ENCODE data around the gene C14orf93.
"Not testable (repeated sequence)": the region's sequence is repeated elsewhere in the genome, so short reads cannot be mapped to it uniquely, and the experiment has no call there.

C14orf93 gene

DNA sequence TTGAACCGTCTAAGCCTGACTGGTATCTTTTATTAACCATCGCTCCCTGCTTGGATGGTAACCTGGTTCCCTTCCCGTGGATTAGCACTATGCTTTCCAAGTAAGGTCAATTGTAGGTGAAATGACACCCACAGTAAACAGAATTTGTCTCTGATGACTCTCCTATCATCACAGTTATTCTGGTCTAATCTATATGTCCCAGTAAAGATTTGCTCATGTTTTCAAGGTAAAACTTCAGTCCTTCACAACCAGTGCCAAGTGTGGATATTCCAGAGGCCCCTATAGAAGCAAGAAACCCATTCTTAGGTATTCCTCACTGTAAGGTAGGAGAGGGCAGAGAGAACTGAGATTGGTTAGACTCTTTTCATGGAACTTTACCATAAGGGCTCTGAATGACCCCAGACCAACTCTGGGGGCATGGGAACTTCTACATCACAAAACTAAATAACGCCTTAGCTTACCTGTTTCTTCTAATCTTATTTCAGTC is 43.1 kb downstream of the C14orf93 start:
- DNase-seq: no peak

DNA sequence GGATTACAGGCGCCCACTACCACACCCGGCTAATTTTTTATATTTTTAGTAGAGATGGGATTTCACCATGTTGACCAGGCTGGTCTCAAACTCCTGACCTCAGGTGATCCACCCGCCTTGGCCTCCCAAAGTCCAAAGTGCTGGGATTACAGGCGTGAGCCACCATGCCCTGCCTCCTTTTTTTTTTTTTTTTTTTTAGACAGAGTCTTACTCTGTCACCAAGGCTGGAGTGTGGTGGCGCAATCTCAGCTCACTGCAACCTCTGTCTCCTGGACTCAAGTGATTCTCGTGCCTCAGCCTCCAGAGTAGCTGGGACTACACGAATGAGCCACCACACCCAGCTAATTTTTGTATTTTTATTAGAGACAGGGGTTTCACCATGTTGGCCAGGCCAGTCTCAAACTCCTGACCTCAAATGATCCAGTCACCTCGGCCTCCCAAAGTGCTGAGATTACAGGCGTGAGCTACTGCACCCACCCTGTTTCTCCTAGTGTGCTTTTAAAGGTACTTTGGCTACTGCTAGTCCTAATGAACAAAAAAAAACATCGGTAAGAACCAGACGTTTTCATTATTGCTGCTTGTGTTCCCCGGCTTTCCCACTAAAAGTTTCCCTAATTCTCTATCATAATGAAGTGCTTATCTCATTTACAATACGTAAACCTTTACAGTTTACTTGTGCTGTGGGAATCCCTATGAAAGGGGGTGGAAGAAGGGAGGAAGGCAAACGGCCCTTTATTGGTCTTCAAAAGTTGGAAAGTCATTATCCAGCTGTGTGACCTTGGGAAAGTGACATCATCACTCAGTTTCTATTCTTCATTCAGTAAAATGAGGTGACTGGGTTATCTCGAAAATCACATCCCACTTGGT is 43.8 kb downstream of the C14orf93 start:
- DNase-seq: not testable (repeated sequence)

DNA sequence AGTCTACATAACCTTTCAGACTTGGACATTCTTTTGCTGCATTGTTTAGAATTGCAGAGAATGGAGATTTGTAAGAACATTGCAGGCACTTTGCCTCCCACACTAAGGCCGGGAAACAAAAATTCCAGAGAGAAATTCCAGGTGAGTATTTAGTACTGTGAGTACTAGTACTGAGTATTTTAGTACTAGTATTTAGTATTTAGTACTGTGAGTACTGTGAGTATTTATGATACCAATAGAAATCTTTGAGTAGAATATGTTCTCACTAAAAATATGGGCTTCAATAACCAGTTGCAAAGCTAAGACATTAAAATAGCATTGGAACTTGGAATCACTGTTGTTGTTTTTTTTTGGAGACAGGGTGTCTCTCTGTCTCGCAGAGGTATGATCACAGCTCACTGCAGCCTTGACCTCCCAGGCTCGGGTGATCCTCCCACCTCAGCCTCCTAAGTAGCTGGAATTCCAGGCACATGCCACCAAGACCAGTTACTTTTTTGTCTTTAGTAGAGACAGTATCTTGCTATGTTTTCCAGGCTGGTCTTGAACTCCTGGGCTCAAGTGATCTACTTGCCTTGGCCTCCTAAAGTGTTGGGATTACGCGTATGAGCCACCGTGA is 47.8 kb downstream of the C14orf93 start:
- no peak for DNase-seq

DNA sequence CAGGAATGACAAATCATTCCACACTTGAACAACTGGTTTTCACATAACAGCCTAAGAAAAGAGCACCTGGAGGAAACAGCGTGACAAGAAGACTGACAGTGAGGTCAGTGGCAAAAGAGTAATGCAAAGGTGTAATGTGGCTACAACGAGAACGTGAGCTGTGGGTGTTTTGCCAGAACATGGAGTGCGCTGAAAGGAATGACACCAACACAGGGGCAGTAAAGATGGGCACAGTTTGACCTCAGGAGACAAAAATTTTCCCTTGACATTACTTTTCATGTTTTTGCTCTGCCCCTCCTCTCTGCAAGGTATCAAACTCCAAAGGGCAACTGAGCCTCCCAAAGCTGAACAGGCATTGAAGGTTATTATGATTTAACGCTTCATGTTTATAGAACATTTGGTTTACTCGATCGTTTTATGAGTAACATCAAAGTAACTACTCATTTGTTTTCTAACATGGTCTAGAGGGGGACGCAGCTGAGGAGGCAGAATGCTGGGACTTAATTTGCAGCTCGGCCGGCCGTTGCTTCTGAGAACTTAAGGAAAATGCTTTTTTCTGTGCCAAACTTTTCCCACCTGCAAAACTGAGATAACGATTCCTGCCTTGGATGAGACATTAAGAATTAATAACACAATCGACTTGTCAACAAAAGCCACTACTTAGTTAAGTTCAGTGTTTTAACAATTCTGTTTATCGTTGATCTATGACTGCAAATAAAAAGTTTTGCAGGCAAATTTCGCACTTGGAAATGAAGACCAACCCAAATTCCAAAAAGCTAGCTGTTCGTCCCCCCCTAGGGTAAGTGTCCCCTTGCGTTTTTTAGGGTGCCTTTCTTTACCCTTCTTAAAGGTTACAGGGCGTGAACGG is 54.0 kb downstream of the C14orf93 start:
- no peak for DNase-seq

DNA sequence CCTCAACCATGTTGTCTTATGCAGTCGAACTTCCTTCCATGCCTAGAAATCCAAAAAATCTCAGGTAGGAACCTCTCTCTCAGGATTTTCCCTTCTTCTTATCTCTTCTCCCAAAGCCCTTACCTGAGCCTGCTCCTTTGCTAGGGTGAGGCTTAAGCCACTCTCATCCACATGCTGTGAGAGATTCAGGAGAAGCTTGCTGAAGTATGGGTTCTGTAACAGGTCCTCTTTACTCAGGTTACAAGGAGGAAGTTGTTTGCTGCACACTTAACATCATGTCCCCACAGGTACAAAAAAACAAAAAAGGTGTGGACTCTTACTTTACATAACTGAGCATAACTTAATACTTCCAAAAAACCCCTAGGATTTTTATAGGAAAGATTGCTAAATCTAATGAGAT is 57.5 kb downstream of the C14orf93 start:
- no peak for DNase-seq

DNA sequence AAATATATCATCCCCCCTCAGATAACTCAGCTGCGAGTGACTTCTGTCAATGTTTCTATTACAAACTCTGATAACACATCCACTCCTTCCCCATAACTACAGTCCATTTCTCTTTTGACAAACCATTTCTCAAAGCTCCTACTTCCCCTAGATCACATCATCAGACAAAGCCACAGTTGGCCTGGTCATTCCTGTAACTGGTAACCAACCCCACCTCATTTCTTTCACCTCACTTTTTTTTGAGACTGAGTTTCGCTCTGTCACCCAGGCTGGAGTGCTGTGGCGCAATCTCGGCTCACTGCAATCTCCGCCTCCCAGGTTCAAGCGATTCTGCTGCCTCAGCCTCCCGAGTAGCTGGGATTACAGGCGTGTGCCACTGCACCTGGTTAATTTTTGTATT is 58.1 kb downstream of the C14orf93 start:
- not testable (repeated sequence) for DNase-seq

DNA sequence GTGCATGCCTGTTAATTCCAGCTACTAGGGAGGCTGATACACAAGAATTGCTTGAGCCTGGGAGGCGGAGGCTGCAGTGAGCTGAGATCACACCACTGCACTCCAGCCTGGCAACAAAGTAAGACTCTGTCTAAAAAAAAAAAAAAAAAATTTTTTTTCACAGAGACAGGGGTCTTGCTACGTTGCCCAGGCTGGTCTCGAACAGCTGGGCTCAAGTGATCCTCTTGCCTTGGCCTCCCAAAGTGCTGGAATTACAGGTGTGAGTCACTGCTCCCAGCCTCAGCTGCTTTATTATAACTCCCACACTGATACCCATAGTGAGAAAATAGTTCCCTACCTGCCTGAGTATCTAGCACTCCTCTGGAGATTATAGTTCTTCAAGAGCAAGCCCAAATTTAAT is 64.3 kb downstream of the C14orf93 start:
- DNase-seq: no peak

DNA sequence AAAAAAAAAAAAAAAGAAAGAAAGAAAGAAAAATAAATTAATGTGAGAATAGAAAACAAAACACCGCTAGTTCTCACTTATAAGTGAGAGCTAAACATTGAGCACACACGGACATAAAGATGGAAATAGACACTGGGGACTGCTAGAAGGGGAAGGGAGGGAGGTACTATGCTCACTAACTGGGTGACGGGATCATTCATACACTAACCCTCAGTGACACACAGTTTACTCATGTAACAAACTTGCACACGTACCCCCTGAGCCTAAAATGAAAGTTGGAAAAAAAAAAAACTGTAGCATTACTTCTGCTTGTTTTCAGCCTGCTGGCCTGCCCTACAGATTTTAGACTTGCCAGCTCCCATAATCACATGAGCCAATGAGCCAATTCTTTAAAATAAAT is 70.3 kb downstream of the C14orf93 start:
- DNase-seq: no peak

Data from NCI-H226 (cell line).